ENCODE data around the gene SAMD11.
"Not testable (repeated sequence)": the region's sequence is repeated elsewhere in the genome, so short reads cannot be mapped to it uniquely, and the experiment has no call there.

SAMD11 gene

DNA sequence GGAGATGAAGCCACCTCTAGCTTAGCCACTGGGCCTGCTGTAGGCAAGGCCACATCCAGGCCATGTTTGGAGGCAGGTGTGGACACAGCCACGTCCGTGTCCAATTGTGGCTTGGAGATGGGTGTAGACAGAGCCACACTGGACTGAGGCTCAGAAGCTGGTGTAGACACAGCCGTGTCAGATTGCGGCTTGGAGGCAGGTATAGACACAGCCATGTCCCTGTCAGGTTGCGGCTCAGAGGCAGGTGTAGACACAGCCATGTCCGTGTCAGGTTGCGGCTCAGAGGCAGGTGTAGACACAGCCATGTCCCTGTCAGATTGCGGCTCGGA, 56.0 kb downstream of the SAMD11 start:
- no peak for FAIRE-seq

DNA sequence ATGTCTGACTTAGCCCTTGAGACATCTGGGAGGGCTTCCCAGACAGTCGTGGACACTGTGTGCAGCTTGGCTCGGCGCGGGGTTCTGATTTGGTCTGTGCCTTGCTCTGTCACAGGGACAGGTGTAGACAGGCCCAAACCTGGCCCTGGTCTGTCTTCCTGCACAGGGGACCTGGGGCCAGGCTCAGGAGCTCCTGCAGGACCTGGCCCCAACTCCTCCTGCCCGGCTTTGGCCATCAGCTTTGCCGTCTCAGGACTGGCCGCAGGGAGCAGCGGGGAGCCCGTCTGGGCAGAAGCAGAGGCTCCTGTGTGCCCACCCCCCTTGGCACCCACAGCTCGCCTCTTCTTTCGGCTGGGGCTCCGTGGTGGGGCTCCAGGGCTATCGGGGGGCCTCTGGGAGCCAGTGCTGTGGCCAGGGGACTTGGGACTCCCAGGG, 56.4 kb downstream of the SAMD11 start:
- FAIRE-seq = no peak

DNA sequence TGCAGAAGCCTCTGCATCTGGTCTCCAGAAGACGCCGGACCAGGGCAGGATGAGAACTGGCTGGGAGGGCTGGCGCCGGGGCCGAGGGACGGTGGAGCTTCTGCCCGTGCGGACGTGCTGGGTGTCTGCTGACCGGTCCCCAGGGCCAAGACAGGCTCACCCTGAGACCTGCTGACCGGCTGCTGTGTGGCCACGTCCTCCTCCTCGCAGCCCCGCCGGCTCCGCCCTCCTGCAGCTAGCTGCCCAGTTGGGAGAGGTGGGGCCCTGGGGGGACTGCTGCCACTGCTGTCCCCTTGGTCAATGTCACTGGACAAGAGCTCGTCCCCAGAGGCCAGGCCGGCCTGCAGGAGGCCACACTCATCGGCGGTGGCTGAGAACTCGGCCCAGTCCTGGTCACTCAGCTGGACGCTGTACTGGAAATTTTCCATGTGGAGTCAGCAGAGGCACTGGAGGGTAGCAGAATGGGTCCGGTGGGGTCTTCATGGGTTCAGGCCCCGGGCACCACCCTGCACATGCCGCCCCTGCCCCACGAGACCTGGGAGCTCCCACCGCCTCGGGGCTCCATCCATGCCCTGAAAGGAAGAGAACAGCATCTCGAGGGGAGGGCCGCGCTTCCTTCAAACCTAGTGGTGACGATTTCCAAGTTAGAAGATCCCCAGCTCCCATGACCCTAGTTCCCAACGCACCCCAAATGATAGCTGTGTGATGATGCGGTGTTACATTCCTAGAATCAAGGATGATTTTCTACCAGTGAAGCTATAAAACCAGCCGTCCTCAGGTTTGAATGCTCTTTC, 57.1 kb downstream of the SAMD11 start:
- no peak for FAIRE-seq

DNA sequence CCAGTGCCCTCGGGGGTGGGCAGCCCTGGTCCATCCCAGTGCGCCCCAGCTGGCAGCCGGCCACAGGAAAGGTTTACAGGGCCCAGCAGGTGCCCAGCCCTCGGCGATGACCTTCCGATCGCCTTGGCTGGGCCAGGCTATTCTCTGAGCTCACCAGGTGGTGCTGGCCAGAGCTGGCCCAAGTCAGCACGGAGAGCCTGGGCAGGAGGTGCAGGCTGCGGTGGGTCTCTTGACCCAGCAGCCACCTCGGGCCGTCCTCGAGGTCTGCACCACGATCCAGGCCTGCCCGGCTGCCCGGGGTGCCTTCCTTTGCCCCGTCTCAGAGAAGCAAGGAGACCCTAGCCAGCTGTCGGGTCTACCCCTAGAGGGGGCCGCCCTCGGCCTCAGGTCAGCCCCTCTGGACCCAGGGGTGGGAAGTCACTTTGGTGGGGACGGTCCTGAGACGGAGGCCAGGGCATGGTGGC, 57.8 kb downstream of the SAMD11 start:
- FAIRE-seq = no peak

DNA sequence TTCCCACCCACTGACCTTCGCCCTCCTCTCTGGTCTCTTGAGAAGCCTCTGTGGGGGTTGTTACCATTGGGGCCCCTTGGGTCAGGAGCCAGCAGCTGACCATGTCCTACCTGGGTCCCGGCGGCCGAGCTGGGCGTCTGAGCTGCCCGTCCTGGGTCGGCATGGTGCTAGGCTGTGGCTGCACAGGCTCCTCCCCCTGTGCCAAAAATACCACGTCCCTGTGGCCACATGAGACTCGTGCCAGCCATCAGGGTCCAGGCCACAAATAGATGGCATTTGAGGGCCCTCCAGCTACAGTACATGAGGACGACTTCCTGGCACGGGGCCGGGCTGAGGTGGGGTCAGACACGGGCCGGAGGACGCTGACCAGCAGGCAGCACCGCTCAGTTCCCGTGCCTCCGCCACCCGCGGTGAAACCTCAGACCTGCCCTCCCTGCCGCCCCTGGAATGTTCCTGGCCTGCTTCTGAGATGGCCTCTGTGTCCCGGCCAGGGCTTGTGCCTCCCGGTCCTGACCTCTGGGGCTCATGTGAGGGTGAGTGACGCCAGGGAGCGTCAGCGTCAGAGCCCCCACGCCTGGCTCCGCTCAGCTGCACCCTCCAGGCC, 58.3 kb downstream of the SAMD11 start, which contains the start of gene PERM1:
TSS of gene PERM1 (minus strand) at position 139 of the 604 bp plus-strand sequence. CDS start 1,064 bp downstream, outside the sequence.
- FAIRE-seq = no peak

DNA sequence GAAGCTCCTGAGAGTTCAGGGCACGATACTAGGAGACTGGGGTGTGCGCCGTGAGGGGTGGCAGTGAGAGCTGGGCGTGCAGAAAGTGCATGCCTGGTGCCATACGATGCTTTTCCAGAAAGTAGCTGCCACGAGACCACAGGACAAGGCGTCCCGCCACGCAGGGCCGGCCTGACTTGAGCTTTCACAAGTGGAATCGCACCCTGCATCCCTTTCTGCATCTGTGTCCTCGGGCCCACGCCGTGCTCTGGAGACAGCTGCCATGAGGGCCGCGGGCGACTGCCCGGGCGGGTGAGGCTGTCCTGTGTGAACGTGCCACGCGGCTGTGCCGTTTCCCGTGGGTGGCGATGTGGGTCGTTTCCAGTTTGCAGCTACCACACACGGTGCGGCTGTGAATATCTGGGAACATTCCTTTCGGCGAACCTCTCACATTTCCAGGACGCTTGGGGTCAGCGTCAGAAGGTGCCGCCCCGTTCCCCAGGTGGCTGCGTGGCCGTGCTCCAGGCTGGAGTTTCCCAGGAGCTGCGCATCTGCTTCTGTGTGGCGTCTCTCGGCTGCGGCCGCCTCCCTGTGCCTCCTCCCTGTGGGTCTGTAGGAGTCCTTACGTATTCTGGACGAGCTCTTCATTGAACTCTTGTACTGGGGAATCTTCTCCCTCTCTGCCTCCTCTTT, 59.2 kb downstream of the SAMD11 start:
- no peak for FAIRE-seq

DNA sequence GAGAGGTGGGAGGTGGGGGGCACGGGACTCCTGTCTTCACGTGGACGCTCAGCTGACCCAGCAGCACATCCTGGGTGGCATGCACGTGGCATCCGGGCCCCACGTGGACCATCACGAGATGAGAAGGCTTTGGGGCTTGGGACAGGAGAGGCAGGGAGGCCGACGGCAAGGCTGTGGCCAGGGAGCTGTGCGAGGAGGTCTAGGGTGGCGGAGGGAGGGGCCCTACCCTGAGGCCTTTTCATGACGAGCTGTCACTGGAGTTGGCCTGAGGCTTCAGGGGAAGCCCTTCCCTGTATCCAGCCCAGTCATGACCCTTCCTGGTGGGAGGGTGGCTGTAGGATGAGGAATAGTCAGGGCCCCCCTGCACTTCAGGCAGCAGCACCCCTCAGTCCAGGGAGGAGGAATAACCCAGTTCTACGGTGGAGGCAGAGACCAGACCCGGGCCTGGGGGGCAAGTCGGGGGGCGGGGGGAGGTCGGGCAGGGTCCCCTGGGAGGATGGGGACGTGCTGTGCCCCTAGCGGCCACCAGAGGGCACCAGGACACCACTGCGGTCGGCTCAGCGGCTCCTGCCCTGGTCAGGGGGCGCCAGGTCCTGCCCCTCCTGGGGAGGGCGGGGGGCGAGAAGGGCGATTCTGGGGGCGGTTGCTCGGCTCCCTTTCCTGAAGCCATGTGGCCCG, 60.2 kb downstream of the SAMD11 start:
- FAIRE-seq = no peak

DNA sequence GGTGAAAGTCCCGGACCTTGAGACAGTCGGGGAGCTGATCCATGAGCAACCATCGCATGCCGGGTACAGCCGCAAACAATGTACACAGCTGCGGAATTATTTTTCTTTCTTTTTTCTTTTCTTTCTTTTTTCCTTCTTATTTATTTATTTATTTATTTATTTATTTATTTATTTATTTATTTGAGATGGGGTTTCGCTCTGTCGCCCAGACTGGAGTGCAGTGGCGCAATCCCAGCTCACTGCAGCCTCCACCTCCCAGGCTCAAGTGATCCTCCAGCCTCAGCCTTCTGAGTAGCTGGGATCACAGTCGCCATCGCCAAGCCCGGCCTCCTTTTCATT, 60.7 kb downstream of the SAMD11 start:
- no peak for FAIRE-seq

DNA sequence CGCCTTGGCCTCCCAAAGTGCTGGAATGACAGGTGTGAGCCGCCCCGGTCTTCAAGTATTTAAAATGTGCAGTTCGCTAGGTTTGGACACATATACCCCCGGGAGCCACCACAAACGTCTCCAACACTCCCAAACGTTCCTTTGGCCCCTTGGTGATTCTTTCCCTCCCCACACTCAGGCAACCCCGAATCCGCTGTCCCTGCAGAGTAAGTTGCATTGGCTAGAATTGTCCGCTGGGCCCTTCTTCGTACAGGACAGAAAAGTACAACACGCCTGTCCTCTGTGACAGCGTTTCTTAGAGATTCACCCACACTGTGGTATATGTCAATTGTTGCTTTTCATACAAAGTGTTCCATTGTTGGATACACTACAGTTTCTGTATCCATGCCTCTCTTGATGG, 61.4 kb downstream of the SAMD11 start:
- FAIRE-seq = no peak

DNA sequence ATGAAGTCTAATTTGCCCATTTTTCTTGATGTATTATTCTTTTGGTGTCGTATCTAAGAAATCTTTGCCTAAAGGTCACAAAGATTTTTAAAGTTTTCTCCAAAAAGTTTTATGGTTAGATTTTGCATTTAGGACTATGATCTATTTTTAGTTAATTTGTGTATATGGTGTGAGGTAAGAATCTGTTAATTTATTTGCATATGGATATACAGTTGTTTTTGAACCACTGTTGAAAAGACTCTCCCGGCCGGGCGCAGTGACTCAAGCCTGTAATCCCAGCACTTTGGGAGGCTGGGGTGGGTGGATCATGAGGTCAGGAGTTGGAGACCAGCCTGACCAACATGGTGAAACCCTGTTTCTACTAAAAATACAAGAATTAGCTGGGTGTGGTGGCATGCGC, 64.3 kb downstream of the SAMD11 start:
- FAIRE-seq = not testable (repeated sequence)

DNA sequence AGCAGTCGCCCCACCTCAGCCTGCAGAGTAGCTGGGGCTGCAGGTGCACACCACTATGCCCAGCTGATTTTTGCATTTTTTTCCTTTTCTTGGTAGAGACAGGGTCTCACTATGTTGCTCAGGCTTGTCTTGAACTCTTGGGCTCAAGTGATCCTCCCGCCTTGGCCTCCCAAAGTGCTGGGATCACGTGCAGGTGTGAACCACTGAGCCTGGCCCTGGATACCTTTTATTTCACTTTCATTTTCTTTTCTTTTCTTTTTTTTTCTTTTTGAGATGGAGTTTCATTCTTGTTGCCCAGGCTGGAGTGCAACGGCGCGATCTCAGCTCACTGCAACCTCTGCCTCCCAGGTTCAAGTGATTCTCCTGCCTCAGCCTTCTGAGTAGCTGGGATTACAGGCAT, 67.6 kb downstream of the SAMD11 start:
- not testable (repeated sequence) for FAIRE-seq

DNA sequence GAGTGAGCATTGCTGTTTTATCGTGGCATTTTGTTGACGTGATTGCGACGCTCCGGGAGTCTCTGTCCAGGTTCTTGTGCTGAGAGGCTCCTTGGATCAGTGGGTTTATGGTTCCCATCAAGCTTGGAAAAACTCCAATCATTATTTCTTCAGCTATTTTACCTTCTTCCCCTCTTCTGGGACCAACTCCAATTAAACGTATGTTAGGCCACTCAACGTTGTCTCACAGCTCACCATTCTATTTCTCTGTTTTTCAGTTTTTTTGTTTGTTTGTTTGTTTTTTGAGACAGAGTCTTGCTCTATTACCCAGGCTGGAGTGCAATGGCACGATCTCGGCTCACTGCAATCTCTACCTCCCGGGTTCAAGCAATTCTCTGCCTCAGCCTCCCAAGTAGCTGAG, 68.2 kb downstream of the SAMD11 start:
- FAIRE-seq = no peak

DNA sequence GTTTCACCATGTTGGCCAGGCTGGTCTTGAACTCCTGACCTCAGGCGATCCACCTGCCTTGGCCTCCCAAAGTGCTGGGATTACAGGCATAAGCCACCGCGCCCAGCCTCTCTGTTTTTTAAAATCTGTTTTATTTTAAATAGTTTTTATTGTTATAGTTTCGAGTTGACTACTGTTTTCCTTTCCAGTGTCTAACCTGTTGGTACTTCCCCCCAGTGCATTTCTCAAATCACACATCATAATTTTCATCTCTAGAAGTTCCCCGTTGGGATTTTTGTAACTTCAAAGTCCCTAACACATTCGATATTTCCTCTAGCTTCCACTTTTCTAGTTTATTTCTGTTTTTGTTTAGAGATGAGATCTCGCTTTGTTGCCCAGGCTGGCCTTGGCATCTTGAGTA, 68.6 kb downstream of the SAMD11 start:
- FAIRE-seq = no peak

DNA sequence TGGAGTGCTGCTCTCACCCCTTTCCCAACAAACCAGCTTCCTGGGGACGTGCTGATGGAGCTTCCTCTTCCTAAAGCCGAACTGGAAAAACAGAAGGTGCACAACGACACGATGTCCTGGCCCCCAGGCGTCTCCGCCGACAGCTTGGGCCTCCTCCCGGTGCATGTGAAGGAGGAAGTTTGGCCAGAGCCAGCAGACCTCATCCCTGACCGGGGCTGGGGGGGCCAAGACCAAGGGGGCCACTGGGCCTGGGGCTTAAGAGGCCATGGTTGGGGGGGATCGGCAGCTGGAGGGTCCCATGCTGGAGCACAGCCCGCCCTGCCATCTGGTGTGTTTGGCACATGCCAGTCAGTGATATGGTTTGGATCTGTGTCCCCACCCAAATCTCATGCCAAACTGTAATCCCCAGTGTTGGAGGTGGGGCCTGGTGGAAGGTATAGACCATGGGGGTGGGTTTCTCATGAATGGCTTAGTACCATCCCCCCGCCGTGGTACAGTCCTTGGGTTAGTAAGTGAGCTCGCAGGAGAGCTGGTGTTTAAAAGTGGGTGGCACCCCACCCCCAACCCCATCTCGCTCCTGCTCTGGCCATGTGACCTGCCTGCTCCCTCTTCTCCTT, 69.8 kb downstream of the SAMD11 start:
- no peak for FAIRE-seq
